GM18526 (cell line): ENCODE data around the gene TERT.

ENCODE experiments used
- POLR2A ChIP-seq: IDR thresholded peaks from 3 replicates; pipeline ENCODE4 v1.6.1; 2011; ENCODE audit not compliant: insufficient read length; ENCODE audit errors: extremely low read depth

Gene TERT

DNA sequence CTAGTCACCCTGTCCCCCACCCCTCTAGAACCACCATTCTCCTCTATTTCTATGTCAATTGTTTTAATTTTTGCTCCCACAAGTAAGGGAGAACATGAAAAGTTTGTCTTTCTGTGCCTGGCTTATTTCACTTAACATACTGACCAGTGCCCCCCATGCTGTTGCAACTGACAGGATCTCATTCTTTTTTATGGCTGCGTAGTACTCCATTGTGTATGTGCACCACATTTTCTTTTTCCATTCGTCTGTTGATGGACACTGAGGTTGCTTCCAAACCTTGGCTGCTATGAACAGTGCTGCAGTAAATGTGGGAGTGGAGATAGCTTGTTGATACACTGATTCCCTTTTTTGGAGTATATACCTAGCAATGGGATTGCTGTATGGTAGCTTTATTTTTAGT is 7.4 kb upstream of the TERT start:
- no peak for TF ChIP-seq POLR2A

DNA sequence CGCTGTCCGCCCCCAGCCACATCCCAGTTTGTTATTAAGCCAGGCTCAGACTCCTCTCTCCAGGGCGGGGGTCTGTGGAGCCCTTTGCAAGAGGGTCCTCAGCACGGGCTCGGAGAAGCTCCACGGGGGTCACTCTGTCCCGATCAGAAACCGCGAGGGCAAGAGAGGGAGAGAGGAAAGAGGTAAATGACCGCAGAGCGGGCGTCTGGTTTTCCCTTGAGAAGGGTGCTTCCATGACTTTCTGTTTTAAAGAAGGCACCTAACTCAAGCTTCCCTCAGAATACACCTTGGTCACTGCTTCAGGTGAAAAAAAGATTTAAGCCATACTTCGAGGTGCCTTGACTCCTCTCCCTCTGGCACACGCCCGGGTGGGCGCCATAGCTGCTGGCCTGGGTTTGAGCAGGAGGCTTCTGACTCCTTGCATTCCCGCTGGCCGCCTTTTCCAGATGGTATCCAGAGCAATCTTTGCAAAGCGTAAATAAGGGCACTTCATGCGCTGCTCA is 5.8 kb upstream of the TERT start:
- TF ChIP-seq POLR2A = no peak

DNA sequence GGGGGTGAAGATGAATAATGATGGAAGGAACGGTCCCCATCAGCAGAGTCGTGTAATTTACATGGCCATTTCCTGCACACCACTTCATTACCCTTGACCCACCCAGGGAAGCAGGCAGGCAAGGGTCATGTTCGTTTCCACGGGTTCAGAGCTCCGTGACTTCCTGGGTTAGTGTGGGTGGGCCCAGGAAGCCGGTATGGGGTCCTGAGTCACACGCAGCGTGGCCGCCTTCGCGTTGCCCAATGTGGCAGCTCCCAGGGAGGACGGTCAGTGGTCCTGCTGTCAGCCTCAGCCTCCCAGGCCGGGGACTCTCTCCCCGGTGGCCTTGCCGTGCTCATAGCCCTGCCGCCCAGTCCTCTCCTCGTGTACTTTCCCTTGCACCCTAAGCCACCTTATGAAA is 5.1 kb upstream of the TERT start:
- TF ChIP-seq POLR2A = no peak

DNA sequence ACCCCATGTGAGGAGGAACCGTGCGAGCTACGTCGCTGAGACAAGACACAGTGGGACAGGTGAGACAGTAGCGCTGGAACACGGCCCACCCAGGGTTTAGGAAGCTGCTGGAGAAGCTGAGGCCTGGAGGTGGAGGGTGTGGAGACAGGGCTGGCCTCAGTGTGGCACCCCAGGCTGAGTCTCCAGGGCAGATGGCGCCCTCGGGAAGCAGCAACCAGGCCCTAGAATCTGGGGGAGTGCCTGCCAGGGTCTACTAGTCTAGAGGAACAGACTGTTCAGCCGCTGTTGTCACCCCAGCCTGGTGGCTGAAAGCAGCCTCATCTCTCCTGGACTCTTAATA is 4.6 kb upstream of the TERT start:
- no peak for TF ChIP-seq POLR2A

DNA sequence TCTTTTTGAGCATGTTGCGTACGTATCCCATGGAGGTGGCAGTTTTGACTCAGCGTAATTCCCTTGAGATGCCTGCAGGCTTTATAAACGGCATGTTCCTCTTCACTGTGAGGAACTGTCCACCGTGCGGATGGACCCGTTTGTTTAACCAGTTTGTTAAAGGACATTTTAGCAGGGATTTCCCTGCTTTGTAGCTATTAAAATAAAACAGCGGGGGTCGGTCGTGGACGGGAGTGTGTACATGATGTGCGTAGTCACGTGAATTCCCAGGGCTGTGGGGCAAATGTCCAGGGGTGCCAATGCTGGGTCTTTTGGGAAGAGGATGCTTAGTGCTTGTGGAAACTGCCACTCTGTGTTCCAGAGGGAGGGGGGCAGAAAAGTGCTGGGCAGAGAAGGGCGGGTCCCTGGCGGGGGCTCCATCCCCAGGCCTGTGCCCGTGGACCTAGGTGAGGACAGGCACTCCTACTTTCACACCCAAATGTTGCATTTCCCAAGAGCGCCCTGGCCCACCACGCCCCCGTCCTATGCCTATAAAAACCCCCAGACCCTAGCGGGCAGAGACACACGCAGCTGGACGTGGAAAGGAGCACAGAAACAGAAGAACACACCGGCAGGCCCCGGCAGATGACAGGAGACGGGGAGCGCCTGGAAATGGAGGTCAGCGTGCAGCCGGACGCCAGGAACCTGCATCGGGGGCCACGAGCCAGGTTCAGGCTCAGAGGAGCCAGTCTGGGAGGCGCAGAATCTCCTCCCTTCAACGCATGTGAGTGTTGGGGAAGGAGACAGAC is 4.0 kb upstream of the TERT start:
- TF ChIP-seq POLR2A = no peak

DNA sequence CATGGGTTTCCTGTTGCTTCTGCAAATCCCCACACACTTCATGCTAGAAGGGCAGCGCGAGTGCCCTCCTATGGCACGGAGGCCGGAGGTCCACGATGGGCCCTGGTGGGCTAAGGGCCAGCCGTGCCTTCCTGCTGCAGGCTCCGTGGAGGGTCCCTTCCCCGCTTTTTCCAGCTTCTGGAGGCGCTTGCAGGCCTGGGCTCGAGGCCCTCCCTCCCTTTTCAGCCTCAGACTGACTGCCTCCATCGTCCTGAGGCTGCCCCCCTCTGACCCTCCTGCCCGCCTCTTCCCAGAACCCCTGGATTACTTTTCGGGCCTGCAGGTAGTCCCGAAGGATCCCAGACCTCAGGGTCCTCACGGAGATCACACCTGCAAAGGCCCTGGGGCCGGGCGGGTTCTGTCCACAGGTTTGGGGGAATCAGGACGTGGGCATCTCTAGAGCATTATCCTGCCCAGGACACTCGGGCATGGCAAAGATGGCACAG is 3.2 kb upstream of the TERT start:
- no peak for TF ChIP-seq POLR2A

DNA sequence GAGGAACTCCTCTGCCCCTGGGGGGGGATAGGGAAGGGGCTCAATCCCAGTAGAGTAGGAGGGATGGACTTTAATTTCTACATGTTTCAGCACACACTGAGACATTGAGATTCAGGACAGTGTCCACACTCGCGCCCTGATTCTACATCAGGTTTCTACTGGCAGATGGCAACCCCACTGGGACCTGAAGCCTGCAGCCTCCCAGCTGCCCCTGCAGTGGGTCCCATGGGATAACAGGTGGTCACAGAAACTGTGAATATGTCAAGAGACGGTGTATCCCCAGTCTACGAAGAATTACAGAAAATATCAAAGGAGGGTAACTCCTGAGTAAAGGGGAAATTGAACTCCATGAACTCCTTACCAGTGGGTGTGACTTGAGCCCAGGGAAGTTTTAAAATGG is 2.4 kb upstream of the TERT start:
- TF ChIP-seq POLR2A = no peak

DNA sequence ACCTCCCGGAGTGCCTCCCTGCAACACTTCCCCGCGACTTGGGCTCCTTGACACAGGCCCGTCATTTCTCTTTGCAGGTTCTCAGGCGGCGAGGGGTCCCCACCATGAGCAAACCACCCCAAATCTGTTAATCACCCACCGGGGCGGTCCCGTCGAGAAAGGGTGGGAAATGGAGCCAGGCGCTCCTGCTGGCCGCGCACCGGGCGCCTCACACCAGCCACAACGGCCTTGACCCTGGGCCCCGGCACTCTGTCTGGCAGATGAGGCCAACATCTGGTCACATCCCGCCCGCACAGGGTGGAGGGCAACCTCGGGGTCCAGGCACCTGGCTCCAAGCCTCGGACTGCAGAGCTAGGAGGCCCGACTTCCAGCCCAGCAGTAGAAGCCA is 776 bp upstream of the TERT start:
- no peak for TF ChIP-seq POLR2A

DNA sequence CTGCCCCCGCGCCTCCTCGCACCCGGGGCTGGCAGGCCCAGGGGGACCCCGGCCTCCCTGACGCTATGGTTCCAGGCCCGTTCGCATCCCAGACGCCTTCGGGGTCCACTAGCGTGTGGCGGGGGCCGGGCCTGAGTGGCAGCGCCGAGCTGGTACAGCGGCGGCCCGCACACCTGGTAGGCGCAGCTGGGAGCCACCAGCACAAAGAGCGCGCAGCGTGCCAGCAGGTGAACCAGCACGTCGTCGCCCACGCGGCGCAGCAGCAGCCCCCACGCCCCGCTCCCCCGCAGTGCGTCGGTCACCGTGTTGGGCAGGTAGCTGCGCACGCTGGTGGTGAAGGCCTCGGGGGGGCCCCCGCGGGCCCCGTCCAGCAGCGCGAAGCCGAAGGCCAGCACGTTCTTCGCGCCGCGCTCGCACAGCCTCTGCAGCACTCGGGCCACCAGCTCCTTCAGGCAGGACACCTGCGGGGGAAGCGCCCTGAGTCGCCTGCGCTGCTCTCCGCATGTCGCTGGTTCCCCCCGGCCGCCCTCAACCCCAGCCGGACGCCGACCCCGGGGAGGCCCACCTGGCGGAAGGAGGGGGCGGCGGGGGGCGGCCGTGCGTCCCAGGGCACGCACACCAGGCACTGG is 548 bp downstream of the TERT start:
- TF ChIP-seq POLR2A = no peak

DNA sequence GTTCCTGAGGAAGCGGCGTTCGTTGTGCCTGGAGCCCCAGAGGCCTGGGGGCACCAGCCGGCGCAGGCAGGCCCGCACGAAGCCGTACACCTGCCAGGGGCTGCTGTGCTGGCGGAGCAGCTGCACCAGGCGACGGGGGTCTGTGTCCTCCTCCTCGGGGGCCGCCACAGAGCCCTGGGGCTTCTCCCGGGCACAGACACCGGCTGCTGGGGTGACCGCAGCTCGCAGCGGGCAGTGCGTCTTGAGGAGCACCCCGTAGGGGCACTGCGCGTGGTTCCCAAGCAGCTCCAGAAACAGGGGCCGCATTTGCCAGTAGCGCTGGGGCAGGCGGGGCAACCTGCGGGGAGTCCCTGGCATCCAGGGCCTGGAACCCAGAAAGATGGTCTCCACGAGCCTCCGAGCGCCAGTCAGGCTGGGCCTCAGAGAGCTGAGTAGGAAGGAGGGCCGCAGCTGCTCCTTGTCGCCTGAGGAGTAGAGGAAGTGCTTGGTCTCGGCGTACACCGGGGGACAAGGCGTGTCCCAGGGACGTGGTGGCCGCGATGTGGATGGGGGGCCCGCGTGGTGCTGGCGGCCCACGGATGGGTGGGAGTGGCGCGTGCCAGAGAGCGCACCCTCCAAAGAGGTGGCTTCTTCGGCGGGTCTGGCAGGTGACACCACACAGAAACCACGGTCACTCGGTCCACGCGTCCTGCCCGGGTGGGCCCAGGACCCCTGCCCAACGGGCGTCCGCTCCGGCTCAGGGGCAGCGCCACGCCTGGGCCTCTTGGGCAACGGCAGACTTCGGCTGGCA is 1.3 kb downstream of the TERT start:
- TF ChIP-seq POLR2A = no peak

DNA sequence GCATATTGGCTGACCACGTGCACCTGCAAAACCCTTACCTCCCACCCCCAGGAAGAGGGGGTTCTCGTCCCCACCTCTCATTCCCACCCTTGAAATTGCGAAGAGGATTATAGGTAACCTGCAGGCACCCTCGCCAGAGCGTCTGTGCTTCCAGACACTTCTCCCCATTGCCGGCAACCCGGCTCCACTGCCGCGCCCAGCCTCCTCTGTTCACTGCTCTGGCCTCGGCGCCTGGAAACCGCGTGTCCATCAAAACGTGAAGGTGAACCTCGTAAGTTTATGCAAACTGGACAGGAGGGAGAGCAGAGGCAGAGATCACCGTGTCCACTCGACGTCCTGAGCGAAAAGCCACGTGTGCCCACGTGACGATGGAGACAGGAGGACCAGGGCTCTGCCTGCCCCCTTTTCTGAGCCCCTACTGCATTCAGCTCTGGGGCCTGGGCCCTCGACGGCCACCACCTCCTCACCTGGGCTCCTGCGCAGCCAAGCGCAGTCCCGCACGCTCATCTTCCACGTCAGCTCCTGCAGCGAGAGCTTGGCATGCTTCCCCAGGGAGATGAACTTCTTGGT is 1.9 kb downstream of the TERT start:
- TF ChIP-seq POLR2A = no peak

DNA sequence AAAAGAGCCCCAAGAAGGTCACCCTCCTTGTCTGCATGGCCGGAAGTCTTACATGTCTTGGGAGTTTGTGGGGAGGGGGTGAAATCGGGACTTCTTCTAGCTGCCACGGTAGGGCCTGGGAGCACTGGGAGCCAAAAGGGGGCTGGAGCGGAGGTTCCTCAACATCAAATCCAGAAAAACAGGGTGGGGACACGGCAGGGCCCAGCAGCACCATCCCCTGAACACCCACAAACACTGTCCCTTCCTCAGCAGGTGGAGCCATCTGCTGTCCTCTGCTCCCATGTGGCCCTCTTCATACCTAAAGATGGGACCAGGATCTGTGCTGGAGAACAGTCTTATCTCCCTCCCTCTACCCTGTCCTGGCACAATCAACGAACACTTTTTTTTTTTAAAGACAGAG is 2.7 kb downstream of the TERT start:
- no peak for TF ChIP-seq POLR2A

DNA sequence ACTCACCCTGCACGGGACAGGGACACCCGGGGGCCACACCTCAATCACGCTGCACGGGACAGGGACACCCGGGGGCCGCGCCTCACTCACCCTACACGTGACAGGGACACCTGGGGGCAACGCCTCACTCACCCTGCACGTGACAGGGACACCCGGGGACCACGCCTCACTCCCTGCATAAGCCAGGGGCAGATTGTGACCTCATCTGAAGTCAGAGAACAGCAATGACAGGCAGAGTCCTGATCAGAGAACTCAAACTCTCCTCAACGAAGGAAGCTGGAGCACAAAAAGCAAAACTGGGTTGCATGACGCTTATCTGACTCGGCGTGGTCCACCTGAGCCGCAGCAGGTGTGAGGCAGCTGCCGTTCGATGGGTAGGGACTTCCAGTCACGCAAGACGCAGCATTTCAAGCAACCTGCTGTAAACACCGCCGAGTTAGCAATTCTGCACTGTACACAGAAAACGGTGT is 3.2 kb downstream of the TERT start:
- TF ChIP-seq POLR2A = no peak

DNA sequence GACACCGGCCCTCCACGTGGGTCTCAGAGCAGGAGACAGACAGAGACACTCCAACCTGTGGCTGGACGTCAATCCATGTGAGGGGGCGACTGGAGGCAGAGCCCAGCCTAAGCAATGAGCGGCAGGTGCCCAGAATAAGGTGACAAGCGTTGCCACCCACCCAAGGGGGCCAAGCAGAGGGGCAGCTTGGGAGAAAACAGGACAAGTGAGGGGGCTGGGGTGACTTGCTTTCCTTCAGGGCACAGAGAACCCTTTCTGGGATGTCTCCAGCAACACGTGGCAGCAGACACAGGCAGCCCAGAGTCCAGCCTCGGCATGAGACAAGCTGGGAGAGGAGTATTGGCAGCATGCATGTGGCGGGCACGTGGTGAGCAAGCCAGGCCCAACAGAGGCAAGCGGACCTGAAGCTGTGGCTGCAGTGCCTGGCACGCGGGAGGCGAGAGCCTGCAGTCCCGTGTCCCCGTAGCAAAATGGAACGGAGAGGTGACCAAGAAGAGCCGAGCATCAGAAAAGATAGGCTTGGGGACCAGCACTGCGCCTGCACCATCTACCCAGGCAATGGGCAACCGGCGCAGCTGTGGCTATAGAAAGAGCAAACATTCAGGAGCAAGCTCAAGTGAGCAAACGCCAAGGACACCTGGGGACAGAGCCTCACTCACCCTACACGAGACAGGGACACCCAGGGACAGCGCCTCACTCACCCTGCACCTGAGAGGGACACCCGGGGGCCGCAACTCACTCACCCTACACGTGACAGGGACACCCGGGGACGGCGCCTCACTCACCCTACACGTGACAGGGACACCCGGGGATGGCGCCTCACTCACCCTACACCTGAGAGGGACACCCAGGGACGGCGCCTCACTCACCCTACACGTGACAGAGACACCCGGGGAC is 6.2 kb downstream of the TERT start:
- no peak for TF ChIP-seq POLR2A

DNA sequence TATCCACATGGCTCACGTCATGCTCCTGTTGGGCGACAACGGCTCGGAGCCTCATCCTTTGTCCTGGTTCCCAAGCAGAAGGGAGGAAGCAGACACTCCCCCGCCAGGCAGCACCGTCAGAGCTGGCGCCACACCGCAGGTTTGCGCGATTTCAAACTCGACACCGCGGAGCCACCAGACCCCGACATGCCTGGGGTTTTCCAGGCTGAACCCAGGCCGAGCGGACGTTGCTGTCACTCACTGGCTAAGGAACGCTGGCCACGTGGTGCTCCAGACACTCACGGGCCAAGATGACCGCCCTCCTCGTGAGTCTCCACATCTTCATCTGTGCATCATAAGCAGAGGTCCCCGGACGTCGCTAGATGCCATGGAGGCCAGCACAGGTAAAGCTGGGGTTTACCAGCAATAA is 9.0 kb downstream of the TERT start:
- TF ChIP-seq POLR2A = no peak

DNA sequence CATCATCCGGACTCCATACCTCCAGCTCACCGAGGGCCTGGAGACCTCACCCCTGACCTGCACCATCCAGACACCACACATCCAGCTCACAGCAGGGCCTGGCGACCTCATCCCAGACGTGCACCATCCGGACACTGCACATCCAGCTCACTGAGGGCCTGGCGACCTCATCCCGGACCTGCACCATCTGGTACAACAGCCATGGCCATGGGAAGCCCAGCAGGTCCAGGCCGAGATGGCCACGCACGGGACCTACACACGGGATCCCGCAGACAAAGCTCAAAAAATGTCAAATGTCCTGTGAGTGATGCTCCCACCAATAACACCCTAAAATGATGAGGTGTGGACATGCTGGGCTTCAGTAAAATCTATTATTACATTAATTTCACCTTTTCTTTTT is 9.7 kb downstream of the TERT start:
- TF ChIP-seq POLR2A = no peak
